HG02870 (cell line): ENCODE measurements around the gene POLD4.
"Not testable (repeated sequence)": the region's sequence is repeated elsewhere in the genome, so short reads cannot be mapped to it uniquely, and the experiment has no call there.

Source experiments
- ATAC-seq: cut with Tn5 transposase; IDR thresholded peaks from one replicate; pipeline ENCODE4 v1.9.1; 2021; ENCODE audit warnings: mild to moderate bottlenecking, moderate library complexity; ENCODE audit not compliant: unreplicated experiment

The POLD4 gene

GRCh38 chr11:67353317-67354074, at the start of gene POLD4:
TSS of gene POLD4 (minus strand) at chr11:67353546. CDS start at chr11:67353399, 147 bp downstream.
- peak; percentile 77 for ATAC-seq

GRCh38 chr11:67403085-67403484, 49.7 kb upstream of the POLD4 start:
- ATAC-seq = not testable (repeated sequence)

- not testable (repeated sequence) for ATAC-seq
These were observed 49.0 kb upstream of the POLD4 start for GRCh38 chr11:67402192-67402839.

GRCh38 chr11:67401495-67402191, 48.3 kb upstream of the POLD4 start, which contains the start of gene PPP1CA:
TSS of gene PPP1CA (minus strand) at chr11:67401858. CDS start at chr11:67401782, 76 bp downstream.
- peak; percentile 53 for ATAC-seq

- no peak for ATAC-seq
These were observed 47.7 kb upstream of the POLD4 start for GRCh38 chr11:67400942-67401494.

GRCh38 chr11:67400251-67400941, 47.0 kb upstream of the POLD4 start:
- no peak for ATAC-seq

- ATAC-seq = no peak
These were observed 45.6 kb upstream of the POLD4 start for GRCh38 chr11:67398661-67399563.

GRCh38 chr11:67397986-67398660, 44.8 kb upstream of the POLD4 start:
- ATAC-seq = no peak

GRCh38 chr11:67397536-67397935, 44.2 kb upstream of the POLD4 start:
- ATAC-seq = no peak

- no peak for ATAC-seq
These were observed 43.4 kb upstream of the POLD4 start for GRCh38 chr11:67396587-67397389.

GRCh38 chr11:67396259-67396581, 42.9 kb upstream of the POLD4 start:
- no peak for ATAC-seq

GRCh38 chr11:67395555-67396258, 42.4 kb upstream of the POLD4 start:
- no peak for ATAC-seq

- no peak for ATAC-seq
These were observed 40.6 kb upstream of the POLD4 start for GRCh38 chr11:67393990-67394389.

GRCh38 chr11:67393437-67393836, 40.1 kb upstream of the POLD4 start:
- ATAC-seq = no peak

- no peak for ATAC-seq
These were observed 38.9 kb upstream of the POLD4 start for GRCh38 chr11:67392183-67392715.

GRCh38 chr11:67391304-67392182, 38.2 kb upstream of the POLD4 start, which contains the start of gene RAD9A:
TSS of gene RAD9A (plus strand) at chr11:67391986. CDS start at chr11:67392045, 59 bp downstream.
- ATAC-seq = peak; percentile 62

GRCh38 chr11:67390947-67391303, 37.6 kb upstream of the POLD4 start:
- no peak for ATAC-seq
